ENCODE results near the gene TNFSF18.

DNA sequence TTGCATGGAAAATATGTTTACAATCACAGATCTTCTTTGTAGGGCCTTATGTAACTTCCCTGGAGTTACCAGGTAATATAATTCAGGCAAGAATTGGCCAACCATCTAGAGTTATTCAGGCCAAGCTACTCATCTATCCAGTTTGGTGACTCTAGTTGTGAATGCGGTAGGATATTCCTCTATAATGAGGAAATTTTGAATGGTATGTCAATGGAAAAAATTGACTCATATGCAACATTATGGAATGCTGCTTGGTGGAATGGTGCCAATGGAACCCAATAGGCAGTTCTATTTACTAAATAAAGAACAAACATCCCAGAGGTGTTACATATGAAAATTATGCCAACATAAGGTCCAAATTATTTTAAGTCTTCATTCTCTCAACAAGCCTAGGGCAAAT lies 5.6 kb upstream of the TNFSF18 start:
- TF ChIP-seq EZH2 (optimal IDR thresholded peaks at IDR 0.05; ENCODE audit: low read depth, low read length) (no peak), EZH2phosphoT487 (IDR thresholded peaks at IDR 0.05; ENCODE audit: low read length) (no peak)
- TF ChIP-seq, protein P1, sequence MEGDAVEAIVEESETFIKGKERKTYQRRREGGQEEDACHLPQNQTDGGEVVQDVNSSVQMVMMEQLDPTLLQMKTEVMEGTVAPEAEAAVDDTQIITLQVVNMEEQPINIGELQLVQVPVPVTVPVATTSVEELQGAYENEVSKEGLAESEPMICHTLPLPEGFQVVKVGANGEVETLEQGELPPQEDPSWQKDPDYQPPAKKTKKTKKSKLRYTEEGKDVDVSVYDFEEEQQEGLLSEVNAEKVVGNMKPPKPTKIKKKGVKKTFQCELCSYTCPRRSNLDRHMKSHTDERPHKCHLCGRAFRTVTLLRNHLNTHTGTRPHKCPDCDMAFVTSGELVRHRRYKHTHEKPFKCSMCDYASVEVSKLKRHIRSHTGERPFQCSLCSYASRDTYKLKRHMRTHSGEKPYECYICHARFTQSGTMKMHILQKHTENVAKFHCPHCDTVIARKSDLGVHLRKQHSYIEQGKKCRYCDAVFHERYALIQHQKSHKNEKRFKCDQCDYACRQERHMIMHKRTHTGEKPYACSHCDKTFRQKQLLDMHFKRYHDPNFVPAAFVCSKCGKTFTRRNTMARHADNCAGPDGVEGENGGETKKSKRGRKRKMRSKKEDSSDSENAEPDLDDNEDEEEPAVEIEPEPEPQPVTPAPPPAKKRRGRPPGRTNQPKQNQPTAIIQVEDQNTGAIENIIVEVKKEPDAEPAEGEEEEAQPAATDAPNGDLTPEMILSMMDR (IDR thresholded peaks at IDR 0.05; ENCODE audit: low read length) = no peak
